HG03520 (cell line): ENCODE results near the gene ANK3.

Experiments
- ATAC-seq: cut with Tn5 transposase; IDR thresholded peaks from one replicate; pipeline ENCODE4 v1.9.1; 2021; ENCODE audit warnings: mild to moderate bottlenecking, moderate library complexity; ENCODE audit not compliant: unreplicated experiment

Gene ANK3

DNA sequence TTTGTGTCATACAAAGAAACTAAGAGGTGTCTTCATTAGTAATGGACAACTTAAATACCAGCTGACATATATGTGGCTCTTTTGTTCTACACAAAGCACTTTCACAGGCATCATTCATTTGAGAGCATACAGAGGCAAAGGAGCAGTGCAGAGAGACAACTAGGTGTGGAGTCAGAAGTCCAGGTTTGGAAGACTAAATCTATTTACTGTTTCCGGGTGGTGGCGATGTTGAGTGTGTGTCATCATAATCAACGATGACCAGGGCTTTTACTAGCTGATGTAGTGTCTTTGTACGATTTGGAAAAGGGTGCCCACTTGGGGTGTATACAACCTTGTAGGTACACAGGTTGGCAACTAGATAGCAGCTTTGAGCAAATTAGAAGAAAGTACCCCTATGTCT lies 287.9 kb downstream of the ANK3 start:
- no peak for ATAC-seq

DNA sequence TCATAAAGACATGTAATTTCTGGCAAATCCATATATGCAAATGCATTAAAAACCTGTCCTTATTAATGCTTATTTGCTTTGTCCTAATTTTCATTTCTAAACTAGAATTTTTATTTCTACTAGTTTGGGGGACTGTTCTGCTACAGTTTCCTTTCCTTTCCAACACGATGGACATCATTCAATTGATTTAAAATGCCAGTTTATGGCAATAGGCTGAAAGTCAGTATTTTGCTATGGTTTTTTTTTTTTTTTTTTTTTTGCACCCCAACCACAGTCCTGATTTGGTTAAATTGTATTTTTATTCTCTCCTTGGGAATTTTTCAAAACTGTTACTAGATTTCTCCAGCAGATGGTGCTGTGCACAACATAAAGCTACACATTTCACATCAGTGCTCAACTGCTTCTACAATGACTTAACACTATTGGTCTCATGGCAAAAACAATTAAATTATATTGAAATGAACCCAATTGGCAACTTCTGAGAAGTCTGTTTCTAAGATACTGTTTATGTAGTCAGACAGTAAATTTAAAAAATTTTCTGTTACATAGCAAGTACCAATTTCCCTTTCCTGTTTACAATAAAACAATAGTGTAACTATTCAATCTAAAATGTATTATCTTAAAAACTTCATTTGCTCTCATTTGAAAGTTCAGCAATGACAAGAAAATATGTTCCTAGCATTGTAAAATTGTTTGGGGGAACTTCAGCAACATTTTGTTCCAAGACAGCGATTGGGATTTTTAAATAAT lies 289.5 kb downstream of the ANK3 start:
- ATAC-seq = peak; percentile 48

DNA sequence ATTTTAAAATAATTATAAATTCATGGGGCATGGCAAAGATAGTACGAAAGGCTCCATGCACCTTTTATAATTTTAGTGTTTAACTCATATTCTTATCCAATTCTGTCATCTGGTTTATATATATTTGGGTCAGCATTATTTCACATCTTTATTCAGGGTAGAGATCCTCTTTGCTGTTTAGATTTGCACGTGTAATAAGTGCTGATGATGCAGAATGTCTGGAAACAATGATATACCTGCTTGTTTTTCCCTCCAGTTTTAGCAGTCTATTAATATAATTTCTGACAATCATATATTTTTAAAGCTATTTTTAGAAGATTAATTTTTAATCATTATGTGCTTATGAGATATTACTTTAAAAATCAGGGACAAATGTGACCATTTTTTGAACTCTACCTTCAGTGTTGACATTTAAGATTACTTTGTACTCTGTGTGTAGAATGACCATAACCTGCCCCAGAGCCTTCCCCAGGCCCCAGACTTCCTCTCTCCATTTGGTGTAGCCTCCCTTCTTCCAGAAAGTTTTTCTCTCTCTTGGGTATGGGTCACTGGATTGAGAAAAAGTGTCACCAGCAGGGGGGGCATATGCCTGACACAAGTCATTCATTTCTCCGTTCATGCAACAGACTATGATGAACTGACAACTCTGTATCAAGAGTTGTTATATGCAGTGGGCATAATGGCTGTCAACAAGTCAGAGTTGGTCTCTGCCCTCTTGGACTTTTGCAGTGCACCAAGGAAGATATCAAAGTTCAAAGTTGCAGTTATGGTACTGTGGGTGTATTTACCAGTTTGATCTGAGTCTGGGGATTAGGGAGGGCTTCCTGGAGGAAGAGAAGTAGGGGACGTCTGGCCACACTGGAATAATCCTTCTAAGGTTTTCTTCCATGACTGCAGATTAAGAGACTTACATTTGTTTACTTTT lies 290.7 kb downstream of the ANK3 start:
- ATAC-seq = no peak

DNA sequence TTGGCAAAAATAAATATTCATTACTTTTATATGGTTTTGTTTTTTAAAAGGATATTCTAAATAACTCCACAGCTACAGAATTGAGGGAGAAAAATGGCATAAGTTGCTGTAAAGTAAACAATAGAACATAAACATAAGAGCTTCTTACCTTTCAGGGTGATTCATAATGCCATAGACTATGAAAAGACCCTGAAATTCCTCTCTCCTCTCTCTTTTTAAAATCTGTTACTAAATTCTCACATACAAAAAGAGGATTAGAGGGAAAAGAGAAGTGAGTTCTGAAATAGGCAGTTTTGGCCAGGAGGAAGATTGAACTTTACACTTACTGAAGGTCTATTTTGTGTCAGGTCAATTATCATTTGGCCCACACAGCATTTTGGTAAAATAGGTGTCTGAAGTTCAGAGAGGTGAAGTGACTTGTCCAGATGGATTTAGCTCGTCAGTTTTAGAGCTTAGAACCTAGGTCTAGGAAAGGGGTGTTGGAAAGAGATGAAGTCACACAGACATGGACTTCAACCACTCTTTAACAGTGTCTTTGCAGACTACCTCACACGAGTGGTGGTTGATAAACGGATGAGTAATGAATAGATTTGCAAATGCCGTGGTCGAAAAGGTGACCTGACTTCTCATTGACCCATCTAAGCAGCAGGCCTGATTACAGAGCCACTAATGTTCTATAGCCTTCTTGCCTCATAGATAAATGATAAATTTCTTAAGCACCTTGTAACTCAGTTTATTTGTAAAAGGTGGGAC lies 292.7 kb downstream of the ANK3 start:
- ATAC-seq = peak; percentile 57

DNA sequence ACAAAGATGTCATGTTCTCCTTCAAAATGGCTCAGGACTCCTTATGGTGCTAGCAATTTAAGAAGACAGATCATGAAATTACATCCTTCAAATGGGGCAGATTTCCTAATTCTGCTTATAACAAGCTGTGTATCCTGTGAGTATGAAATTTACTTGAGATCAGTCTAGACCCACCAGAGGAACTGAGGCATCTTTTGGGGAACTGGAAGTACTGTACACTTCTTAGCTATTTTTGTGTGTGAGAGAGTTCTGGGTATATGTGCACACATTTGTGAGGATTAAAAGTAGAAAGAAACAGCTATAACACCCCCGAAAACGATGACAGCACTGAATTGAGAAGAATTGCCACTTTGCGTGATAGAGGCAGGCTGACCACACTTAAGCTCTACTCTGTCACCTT lies 296.4 kb downstream of the ANK3 start:
- peak; percentile 53 for ATAC-seq

DNA sequence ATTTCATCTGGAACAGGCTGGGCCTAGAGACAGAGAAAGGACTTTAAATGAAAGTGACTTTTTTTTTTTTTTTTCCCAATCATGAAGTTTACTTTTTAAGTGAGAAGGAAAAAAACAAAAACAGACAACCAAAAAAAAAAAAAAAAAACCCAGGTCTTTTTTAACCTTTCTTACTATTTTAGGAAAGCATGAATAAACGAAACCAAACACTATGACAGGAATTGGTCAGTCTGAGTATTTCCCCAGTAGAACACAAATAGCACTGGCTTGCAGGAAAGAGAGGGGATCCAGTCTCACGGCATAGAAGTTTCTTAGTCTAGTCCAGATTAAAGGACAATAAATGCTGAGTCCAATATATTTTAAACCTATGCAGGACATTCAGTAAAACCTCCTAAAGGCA lies 302.8 kb downstream of the ANK3 start:
- ATAC-seq = peak; percentile 79

DNA sequence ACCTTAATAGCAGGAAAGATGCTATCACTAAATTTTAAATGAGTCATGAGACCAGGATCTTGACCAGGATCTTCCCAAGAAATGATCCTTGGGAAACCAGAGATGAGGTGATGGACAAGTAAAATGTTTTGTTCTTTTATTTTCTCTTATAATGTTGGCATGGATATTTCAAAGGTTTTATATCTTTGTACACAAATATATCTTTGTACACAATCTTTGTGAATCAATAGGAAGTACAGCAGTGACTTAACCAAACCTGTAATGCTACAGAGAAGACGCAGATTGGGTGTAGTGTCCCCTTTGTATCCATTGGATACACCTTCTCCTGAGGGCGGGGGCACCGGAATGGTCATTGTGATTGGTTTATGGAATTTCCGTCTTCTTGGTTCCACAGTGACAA lies 303.3 kb downstream of the ANK3 start:
- ATAC-seq = no peak

DNA sequence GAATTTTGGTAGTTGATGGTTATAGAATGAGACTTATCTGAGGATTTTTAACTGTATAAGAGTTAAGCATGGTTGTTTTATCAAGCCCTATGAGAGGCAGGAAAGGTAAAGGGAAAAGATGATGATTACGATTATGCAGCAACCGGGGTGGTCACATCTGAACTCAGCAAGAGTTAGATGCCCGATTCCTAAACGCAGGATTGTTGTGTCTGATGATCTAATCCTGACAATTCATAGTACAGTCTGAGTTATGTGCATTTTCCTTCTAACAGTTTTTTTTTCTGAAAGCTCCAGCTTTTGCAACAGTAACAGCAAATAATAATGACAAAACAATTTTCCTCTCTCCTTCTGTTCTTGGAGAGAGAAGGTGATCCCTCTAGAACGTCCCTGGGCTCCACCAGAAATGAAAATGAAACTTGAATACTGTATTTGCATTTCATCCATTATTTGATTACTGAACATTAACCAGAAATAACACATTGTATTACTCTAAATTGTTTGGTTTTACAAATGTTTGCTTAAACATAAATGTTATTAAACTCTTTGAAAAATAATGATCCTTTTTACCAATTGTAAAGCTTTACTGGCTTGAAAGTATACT lies 306.8 kb downstream of the ANK3 start:
- ATAC-seq = no peak

DNA sequence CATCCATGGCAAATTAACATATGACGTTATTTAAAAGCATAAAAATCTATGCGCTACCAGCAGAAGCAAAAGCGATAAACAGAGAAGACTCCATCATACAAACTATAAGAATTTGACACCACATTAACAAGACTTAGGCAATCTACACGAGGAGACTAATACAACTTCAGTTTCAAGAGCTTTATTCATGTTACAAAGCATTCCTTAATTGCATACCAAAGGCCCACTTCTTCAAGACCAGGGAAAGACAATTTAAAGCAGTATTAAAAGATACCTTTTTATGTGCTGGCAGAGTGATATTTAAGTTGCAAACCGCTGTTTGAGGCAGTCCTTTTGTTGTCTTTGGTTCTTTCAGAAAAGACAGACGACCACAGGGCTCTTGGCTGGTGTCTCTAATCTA lies 307.3 kb downstream of the ANK3 start:
- ATAC-seq = no peak

DNA sequence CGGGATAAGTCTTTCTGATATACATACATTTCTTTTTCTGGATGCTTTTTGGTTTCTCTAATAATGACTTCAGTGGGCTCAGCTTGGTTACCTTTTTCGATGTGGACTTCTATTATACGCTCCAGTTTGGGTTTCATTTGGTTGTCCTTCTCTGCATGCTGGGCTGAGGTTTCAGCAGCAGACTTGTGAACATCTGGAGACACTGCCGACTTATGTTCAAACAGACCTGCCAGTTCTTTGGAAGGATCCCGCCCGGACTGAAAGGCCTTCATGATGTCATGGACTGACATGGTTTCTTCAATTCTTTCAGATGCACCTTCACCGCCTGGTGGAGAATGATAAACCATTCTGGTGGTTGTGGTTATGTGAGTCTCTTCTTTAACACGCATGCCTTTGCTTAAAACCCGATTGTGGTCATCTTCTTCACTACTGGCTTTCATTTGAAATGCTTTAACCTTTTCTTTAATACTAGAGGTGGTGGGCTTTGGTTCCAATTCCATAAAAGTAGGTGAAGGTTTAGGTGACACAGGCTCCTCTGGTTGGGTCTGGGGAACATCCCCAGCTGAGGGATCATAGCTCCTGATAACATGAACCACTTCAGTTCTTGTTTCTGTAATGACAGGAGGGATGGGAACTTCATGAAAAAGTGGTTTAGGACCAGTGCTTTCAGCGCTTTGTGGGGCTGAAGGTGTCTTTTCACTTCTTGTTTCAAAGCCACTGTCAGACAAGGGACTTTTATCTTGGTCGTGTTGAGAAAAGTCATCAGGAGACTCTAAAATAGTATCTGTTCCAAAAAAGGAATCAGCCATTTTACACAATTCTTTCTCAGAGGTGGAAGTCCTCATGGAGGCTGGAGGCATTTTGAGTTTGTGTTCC lies 315.7 kb downstream of the ANK3 start:
- peak; percentile 86 for ATAC-seq

DNA sequence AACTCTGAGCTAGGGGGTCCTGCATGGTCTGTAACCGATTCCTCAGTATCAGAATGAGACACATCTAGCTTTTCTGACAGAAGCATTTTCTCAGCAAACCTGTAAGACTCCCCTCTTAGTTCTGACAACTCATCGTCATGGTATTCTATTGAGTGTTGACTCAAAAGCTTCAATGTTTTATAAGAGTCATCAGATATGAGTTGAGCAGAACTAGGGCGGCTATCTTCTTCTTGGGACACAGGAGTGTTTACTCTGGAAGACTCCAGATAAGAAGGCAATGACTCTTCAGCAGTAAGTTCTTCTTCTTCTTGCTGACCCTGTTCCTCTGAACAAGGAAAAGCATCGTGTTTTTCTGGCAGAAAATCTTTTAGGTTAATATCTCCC lies 316.3 kb downstream of the ANK3 start:
- ATAC-seq = no peak

DNA sequence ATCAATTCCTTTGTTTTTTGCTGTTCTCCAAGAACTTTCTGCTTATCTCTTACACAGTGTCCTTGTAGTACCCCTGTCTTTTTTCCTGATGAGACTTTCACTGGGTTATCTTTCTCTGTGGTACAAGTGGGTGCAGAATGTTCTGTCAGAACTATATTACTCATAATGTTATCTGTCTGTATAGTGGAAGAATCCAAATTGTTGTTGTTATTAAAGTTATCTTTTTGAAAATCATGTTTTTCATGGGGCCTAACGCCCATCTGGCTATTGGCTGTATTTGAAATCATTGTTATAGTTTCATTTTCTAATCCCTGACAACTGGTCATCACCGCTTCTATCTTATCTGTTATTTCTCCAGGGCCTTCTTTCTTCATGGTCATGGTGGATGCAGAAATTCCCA lies 320.4 kb downstream of the ANK3 start:
- ATAC-seq = no peak

DNA sequence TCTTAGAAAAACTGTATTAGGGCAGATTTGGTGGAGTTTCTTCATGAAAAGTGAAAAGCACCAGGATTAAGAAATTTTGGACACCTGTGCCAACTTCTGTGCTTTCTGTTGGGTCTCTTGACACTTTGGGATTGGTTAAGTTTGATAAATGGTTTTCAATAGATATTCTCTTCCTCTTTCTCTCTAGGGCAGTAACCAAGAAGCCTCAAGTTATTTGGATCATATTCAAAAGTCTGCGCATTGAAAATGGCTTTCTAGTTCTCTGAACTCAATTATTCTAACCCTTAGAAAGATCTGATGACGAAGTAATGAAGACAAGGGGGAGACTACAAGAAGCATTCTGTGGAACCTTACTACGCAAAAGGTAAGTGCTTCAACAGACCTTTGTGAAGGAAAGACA lies 339.3 kb downstream of the ANK3 start:
- no peak for ATAC-seq

DNA sequence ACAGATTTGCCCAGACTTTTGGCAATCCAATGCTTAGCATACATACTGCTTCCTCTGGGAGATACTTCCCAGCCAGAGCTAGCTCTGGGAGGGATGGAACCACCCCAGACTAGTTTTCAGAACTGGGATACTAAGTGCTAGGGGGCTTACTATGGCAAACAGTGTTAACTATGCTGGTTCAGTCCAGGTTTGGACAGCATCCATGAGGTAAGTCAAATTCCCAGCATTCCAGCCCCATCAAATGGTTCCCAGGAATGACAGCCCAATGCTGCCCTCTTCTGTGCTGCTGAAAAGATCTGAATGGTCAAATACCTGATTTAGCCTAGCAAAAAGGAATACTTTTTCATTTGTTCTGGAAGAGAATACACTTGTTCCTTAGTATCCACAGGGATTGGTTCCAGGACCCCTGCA lies 341.6 kb downstream of the ANK3 start:
- ATAC-seq = no peak

DNA sequence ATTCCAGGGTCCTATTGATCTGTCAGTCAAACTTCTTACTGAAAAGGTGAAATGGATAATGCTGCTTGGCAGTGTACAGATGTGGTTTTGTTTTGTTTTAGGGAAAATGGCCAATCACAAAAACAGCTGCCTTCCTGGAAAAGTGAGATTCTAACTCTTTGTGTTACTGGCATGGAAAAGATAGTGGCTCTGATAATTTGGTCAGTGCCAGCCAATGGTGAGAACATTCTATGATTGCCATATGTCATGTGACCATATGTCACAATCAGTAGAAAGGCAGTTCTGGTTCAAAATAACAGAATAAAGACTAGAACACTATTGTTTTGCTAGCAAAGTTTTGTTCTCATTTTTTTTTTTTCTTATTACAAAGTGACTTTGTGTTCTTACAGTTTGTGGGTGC lies 344.1 kb downstream of the ANK3 start:
- ATAC-seq = no peak

DNA sequence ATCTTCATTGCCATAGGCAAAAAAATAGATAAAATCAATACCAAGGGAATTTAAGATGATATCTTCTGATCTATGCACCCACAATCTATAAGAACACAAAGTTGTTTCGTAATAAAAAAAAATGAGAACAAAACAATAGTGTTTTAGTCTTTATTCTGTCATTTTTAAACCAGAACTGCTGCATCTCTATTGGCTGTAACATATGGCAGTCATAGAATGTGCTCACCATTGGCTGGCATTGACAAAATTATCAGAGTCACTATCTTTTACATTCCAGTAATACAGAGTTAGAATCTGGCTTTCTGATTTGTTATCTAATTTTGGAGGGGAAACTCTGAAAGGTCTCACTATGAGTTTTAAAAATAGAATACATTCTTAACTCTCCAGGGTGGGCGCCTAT lies 344.7 kb downstream of the ANK3 start:
- ATAC-seq = no peak

DNA sequence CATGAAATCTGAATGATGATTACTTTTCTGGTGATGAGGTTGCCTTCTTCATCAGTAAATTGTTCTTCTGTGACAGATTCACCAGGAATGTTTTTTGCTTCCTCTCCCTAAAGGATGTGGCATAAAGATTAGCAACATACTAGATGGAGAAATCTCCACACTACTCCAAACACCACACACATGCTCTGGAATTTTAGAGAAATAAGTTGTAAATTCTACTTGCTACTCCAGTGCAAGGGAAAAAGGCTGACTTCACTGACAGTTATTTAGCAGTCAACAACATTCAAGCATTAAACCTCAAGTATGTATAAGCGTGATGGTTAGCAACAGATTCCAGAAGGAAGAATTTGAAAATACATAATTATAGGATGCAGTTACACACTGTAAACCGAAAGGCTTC lies 345.4 kb downstream of the ANK3 start:
- no peak for ATAC-seq

DNA sequence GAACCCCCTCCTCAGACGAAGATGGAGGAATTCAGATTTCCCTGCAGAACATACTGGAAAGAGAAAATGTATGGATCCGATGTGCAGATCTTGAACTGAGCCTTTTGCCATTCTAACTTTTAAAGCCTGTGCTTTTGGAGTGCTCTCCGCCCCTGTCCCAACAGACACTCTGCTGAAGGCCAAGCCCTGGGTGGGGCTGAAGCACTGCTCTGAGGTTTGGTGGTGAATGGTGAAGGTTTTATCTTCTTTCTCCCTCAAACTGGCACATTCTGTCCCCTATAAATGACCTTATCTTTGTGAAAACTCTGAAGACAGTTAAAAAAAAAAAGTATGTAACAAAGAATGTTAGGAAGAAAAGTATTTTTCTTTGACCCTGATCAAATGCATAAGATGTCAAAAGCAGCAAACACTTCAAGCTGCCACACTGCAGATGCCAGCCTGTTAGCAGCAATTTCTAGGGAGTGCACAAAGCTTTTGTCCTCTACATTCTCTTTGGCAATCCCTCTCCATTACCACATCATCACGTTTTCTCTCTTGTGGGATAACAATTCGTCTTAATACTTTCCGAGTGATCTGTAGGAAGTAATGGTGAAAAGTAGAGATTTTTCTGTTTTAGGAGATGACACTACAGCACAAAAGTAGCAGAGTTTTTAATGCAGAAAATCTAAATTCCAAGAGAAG lies 346.0 kb downstream of the ANK3 start:
- ATAC-seq = no peak

DNA sequence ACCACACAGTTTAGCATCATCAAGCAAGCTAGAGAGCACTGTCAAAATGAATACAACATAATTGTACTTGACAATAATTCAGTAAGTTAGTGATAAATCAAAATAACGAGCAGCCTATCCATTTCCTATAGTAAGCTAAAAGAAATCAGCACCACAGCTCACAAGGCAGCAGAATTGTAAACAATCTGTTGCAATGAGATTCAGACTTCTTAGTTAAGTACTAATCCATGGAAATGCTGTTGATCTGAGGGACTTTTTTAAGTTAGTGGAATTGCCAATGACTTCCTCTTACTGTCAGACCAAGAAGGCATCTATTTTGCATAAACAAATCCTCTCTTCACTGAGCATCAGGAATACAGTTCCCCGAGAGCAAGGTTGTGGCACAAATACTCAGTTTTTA lies 346.8 kb downstream of the ANK3 start:
- no peak for ATAC-seq

DNA sequence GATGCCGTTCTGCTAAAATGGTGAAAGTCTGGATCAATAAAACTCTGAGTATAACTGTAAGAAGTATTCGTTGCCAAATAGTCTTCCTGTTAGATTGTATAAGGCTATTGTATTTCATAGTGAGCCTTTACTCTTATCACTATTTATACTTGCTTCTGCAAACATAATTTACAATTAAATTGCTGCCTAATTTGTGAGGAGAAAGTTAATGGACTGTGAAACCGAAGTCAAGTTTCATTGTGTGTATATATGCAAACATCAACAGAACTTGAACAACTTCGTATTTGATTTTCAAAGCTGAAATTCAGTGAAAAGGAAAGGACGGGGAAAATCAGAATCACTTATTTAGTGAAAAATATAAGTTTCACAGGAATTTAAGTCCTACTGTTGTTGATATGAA lies 347.4 kb downstream of the ANK3 start:
- no peak for ATAC-seq
